Activated T-cell treated with anti-CD3 and anti-CD28 coated beads, Interleukin-2, amount 50 U/mL, for 72 hours (primary cell): ENCODE data around the gene HRH3. TPM values are rescaled to one million over a fixed set of nuclear protein-coding genes. Genes with fewer than 3 reads are reported as not detected.

Experiments used
- ATAC-seq, 2 donors: fragments of 150-1000 bp; cut with Tn5 transposase; replicated peaks in 1 of 2; 2 replicates each; pipeline ENCODE4 v1.10.0; 2021; ENCODE audit warnings: moderate library complexity in 2 of 2, mild to moderate bottlenecking in 1 of 2
- DNase-seq, 2 donors: peaks; one replicate each; pipeline ENCODE4 v3.0.0; 2021 to 2022; ENCODE audit warnings: mixed read lengths in 1 of 2
- H3K27ac Mint-ChIP-seq: one replicate; pipeline ENCODE4 v1.8.0; 2022; ENCODE audit warnings: mild to moderate bottlenecking, moderate library complexity, mixed read lengths
- H3K27me3 Mint-ChIP-seq: one replicate; pipeline ENCODE4 v1.8.0; 2022; ENCODE audit warnings: low read depth, mixed read lengths
- H3K36me3 Mint-ChIP-seq, 2 donors: one replicate each; pipeline ENCODE4 v1.8.0; 2022; ENCODE audit warnings: mixed read lengths in 2 of 2, mild to moderate bottlenecking in 1 of 2; ENCODE audit not compliant: insufficient read depth in 2 of 2
- H3K4me1 Mint-ChIP-seq: one replicate; pipeline ENCODE4 v1.8.0; 2022; ENCODE audit warnings: low read depth, mixed read lengths
- H3K4me3 Mint-ChIP-seq, 2 donors: one replicate each; pipeline ENCODE4 v1.8.0; 2022; ENCODE audit warnings: mild to moderate bottlenecking in 2 of 2, mixed read lengths in 2 of 2, moderate library complexity in 2 of 2
- H3K9me3 Mint-ChIP-seq, 2 donors: one replicate each; pipeline ENCODE4 v1.8.0; 2022; ENCODE audit warnings: mixed read lengths in 2 of 2
- total RNA-seq, 2 donors: library from RNA; stranded (reverse); gene quantifications; one replicate each; pipeline ENCODE4 v1.2.3, GENCODE V29; 2022

The HRH3 gene
- total RNA-seq, 2 donors from 2014 or later: not detected

DNA sequence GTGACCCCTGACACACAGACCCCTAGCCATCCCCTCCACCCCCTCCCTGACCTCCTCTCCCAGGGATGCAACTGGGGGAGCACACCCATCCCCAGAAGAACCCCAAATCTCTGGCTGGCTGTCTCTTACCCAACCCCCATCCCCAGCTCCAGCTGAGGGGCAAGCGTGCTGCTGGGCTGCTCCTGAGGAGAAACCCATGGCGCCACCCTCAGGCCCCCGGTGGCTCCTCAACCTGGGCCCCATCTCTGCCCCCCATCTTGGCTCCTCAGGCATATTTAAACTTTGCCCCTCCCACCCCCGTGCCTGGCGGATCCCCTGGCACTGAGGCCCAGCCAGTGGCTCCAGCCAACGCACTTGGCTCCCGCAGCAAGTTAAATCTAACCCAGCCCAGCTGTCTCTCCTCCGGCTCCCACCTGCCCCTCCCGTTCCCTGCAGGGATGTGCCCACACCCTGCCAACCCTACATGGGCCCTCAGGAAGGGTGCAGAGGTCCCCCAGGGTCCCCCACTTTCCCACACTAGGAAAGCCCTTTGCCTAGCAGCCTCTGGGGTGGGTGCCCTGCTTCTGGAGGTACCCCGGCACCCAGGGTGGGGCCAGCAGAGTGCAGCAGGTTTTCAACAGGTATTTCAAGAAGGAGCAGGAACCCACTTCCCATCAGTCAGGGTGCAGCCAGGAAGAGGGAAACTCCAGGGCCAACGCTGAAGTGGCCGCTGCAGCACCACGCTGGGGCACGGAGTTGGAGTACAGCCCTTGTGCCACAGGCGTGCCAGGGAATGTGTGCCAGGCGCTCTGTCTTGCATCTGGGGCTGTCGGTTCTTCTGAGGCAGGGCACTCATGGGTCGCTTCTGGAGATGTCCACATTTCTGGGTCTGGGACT is 12.9 kb upstream of the HRH3 start:
- ATAC-seq: no peak
- Mint-ChIP-seq H3K36me3 (no peaks in the 10 kb centered on the region), H3K4me1 (peaks cover 6% of the 10 kb centered on the region), H3K27me3 (no peaks in the 10 kb centered on the region), H3K27ac (no peak overlapping the region), H3K9me3 (no peaks in the 10 kb centered on the region), H3K4me3 (no peak overlapping the region)
- no peak for DNase-seq

DNA sequence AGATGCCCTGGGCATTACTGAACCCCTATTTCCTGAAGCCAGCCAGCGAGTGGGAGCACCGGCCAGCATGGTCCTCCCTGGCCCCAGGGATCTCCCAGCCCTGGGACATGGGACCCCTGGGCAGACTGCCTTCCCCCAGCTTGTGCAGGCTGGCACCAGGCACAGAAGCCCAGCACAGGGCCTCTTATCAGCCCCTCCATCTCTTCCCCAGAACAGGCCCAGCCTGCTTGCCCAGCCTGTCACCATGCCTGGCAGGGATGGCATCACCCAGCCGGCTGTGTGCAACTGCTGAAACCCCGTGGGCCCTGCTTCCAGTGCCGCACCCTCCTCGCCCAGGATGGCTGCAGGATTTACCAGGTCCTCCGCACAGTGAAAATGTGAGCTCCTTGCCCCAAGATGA is 12.1 kb upstream of the HRH3 start:
- no peaks in the 10 kb centered on the region for H3K4me1 Mint-ChIP-seq
- ATAC-seq (no peak), DNase-seq (no peak)
- no peak overlapping the region for H3K27ac Mint-ChIP-seq
- no peaks in the 10 kb centered on the region for H3K36me3 Mint-ChIP-seq
- H3K27me3 Mint-ChIP-seq: no peaks in the 10 kb centered on the region
- H3K4me3 Mint-ChIP-seq: no peak overlapping the region
- no peaks in the 10 kb centered on the region for H3K9me3 Mint-ChIP-seq

DNA sequence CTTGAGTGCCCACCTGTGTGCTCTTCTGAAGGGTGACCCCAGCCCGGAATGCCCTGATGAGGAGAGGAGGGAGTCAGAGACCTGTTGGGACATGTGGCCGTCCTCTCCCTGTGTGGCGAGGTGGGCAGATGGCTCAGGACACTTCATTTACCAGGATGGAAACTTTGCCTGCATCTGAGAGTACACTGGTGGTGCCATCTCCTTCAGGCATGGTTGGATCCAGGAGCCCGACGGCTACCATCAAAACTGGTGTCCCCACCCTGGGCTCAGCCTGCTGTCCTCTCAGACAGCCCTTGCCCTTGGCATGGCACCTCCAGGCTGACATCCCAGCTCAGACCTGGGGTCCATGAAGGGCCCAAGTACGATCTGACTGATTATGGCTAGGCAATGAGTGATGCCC is 11.2 kb upstream of the HRH3 start:
- no peaks in the 10 kb centered on the region for H3K36me3 Mint-ChIP-seq
- H3K4me1 Mint-ChIP-seq: no peaks in the 10 kb centered on the region
- H3K9me3 Mint-ChIP-seq: no peaks in the 10 kb centered on the region
- peaks cover 7% of the 10 kb centered on the region for H3K27me3 Mint-ChIP-seq
- DNase-seq (no peak), ATAC-seq (no peak)
- no peak overlapping the region for H3K27ac Mint-ChIP-seq
- no peak overlapping the region for H3K4me3 Mint-ChIP-seq

DNA sequence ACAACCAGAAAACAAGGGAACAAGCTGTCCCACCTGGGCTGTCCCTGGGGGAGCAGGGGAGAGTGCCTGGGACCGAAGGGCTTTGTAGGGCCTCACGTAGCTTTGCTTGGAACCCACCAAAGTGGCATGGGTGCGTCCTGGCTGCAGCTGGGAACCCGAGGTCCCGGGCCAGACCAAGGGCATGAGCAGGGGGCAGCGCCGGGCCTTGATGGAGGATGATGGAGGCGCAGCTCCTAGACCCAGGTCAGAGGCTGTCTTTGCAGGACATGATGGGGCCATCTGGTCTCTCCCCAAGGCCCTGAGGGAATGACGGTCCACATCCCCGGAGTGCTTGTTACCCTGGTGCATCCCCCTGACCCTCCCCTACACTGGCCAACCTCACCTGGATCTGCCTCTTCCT is 10.6 kb upstream of the HRH3 start:
- Mint-ChIP-seq H3K4me3 (no peak overlapping the region), H3K27me3 (peaks cover 7% of the 10 kb centered on the region), H3K9me3 (no peaks in the 10 kb centered on the region), H3K27ac (no peak overlapping the region), H3K4me1 (no peaks in the 10 kb centered on the region), H3K36me3 (no peaks in the 10 kb centered on the region)
- no peak for DNase-seq
- ATAC-seq: no peak

DNA sequence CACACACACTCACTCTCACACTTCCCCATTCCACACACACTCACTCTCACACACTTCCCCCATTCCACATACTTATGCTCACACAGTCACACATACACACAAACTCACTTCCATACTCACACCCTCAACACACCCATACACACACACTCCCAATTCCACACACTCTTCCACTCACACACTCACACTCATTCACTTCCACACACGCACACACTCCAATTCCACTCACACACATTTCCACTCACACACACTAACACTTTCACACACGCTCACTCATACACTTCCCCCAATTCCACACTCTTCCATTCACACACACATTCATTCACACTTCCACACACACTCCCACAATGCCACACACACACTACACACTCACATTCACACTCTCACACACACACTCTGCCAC is 10.2 kb upstream of the HRH3 start:
- H3K9me3 Mint-ChIP-seq: no peaks in the 10 kb centered on the region
- H3K27me3 Mint-ChIP-seq: peaks cover 9% of the 10 kb centered on the region
- no peak overlapping the region for H3K4me3 Mint-ChIP-seq
- no peak overlapping the region for H3K27ac Mint-ChIP-seq
- DNase-seq (no peak), ATAC-seq (no peak)
- no peaks in the 10 kb centered on the region for H3K4me1 Mint-ChIP-seq
- no peaks in the 10 kb centered on the region for H3K36me3 Mint-ChIP-seq

DNA sequence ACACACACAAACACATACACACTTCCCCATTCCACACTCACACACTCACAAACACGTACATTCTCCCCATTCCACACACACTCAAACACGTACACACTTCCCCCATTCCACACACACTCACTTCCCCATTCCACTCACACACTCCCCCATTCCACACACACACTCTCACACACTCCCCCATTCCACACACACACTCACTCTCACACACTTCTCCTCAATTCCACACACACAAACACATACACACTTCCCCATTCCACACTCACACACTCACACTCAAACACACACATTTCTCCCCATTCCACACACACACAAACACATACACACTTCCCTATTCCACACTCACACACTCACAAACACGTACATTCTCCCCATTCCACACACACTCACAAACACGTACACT is 9.6 kb upstream of the HRH3 start:
- DNase-seq (no peak), ATAC-seq (no peak)
- Mint-ChIP-seq H3K4me1 (no peaks in the 10 kb centered on the region), H3K27me3 (peaks cover 15% of the 10 kb centered on the region), H3K9me3 (no peaks in the 10 kb centered on the region), H3K4me3 (no peak overlapping the region), H3K36me3 (no peaks in the 10 kb centered on the region), H3K27ac (no peak overlapping the region)

DNA sequence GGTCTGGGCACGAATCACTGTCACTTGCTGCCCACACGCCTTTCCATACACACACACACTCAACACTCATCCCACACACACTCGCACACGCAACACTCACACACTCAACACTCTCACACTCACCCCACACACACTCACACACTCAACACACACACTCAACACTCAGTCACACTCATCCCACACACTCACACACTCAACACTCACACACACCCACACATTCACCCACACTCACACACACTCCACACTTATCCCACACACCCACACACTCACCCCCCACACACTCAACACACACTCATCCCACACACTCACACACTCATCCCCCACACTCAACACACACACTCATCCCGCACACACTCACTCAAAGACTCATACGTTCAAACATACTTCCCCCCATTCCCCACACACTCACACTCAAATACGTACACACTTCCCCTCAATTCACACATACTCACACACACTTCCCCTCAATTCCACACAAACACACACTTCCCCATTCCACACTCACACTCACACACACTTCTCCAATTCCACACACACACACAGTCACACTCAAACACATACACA is 9.0 kb upstream of the HRH3 start:
- H3K27ac Mint-ChIP-seq: no peak overlapping the region
- H3K4me1 Mint-ChIP-seq: no peaks in the 10 kb centered on the region
- DNase-seq: no peak
- H3K4me3 Mint-ChIP-seq: no peak overlapping the region
- no peak for ATAC-seq
- H3K27me3 Mint-ChIP-seq: peaks cover 20% of the 10 kb centered on the region
- H3K9me3 Mint-ChIP-seq: no peaks in the 10 kb centered on the region
- no peaks in the 10 kb centered on the region for H3K36me3 Mint-ChIP-seq

DNA sequence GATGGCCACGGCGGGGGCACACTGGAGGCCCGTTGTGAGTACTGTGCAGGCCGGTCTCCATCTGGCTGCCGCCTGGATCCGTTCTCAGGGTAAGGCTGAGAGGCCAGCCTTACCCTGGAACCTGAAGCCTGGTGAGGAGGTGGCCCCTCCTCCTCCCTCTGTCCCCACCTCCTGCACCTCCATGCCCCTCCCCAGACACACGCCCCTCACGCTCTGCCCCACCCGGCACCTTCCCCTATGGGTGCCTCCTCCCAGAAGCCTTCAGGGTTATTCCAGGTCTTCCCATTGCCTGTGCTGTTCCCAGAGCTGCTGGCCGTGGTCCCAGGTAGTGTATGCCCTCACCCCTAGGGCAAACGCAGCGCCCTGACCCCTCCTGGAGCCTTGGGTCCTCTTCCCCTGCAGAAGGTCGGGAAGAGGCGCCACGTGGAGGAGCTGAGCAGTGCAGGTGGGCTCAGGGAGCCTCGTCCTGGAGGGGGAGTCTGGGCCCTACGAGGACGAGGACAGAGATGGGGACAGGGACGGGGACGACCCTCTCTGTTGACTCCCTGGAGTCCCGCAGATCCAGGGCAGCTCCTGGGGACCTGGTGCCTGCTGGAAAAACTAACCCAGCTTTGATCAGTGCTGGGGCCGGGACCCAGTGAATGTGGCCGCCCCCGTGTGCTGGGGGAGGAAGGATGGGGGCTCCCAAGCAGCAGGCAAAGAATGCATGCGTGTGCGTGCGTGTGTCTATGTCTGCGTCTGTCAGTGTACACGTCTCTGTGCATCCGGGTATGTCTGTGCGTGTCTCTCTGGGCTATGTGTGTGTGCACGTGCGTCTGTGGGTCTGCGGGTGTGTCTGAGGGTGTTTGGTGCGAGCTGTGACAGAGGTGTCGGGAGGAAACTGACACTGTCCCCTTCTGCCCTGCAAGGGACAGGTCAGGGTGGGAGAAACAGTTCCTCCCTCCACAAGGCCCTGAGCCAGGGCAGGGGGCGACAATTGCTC is 8.2 kb upstream of the HRH3 start:
- H3K4me1 Mint-ChIP-seq: no peaks in the 10 kb centered on the region
- no peaks in the 10 kb centered on the region for H3K9me3 Mint-ChIP-seq
- H3K27me3 Mint-ChIP-seq: peaks cover 20% of the 10 kb centered on the region
- H3K4me3 Mint-ChIP-seq: no peak overlapping the region
- DNase-seq (no peak), ATAC-seq (no peak)
- no peak overlapping the region for H3K27ac Mint-ChIP-seq
- no peaks in the 10 kb centered on the region for H3K36me3 Mint-ChIP-seq

DNA sequence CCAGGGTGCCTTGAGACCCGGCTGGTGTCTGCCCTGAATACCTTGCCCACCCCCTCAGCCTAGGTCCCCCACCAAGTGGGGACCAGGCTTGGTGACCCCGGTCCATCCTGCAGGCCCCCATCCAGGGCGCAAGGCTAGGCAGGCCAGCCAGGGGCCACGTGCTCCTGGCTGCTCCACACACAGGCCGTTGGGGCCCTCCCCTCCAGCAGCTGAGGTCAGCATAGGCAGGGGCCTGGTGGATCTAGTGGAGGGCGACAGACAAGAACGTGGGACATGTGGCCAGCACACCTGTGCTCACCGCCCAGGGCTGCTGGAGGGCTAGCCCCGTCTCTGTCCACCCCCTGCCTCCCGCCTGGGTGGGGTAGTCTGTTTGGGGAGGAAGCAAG is 7.5 kb upstream of the HRH3 start:
- H3K9me3 Mint-ChIP-seq: no peaks in the 10 kb centered on the region
- no peak overlapping the region for H3K4me3 Mint-ChIP-seq
- ATAC-seq (no peak), DNase-seq (no peak)
- no peaks in the 10 kb centered on the region for H3K36me3 Mint-ChIP-seq
- H3K27ac Mint-ChIP-seq: no peak overlapping the region
- H3K27me3 Mint-ChIP-seq: peaks cover 20% of the 10 kb centered on the region
- no peaks in the 10 kb centered on the region for H3K4me1 Mint-ChIP-seq

DNA sequence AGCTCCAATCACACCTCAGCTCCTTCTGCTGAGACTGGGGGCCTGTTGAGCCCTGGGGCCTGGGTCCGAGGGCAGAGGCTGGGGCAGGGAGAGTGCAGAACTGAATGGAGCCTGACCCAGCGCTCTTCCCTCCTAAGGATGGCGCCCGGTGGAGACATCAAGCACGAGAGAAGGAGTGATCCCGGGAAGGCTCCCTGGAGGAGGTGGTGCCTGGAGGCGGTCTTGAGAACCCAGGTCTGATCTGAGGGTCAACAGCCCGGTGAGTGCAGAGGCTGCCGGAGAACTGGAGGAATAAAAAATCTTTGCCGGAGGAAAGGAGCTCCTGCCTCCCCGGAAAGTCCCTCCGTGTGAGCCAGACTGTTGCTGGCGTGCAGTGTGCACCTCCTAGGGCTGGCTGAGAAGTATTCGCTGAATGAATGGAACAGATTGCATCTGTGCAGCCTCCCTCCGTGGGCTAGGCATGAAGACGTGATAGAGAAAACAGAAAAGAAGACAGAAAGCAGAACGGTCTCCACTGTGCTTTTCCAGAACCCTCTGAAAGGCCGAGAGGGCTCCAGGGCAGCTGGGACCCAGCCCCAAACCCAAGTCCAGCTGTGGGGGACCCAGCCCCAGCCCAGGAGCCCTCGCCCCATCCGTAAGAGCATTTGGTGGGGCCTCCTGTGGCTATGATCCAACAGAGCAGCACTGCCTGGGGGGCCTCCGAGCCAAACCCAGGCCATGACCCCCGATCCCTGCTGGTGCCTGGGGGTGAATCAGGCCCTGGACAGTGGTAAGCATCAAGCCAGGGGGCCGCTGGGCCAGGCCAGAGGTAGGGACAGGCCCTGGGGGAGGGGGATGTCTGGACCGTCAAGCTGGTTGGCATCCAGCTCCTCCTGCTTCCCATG is 6.9 kb upstream of the HRH3 start:
- no peaks in the 10 kb centered on the region for H3K36me3 Mint-ChIP-seq
- H3K4me3 Mint-ChIP-seq: no peak overlapping the region
- H3K9me3 Mint-ChIP-seq: no peaks in the 10 kb centered on the region
- H3K27ac Mint-ChIP-seq: no peak overlapping the region
- H3K27me3 Mint-ChIP-seq: peaks cover 20% of the 10 kb centered on the region
- DNase-seq: no peak
- H3K4me1 Mint-ChIP-seq: no peaks in the 10 kb centered on the region
- no peak for ATAC-seq

DNA sequence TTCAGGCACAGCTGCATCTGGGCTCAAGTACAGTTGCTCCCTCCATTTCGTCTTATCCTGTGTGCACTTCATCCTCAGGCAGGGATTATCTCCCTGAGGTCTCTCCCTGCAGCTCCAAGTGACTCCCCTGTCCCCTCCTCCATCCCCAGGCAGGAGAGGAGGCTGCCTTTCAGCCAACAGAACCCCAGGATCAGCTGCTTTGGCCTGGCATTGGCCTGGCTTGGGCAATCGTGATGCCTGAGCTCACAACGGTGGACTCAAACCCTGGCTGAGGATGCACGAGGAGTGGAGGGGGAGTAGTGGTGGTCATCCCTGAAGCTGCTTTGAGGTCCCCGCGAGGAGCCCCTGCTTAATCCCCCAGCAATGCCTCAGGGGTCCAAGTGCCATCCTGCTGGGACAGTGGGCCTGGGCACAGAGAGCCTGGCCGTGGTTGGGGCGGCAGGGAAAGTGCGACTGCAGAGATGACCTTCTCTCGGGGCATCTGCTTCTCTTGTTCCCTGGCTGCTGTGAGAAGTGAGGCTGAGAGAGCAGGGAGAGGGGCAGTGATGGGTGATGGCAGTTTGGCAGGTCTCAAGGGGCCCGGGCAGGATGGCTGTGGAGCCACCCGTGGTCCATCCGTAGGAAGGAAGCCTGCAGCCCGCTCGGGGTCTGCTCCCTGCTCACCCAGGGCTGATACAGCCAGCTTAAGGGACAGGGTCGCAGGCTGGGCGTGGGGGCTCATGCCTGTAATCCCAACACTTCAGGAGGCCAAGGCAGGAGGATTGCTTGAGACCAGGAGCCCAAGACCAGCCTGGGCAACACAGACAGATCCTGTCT is 6.0 kb upstream of the HRH3 start:
- no peak for DNase-seq
- Mint-ChIP-seq H3K36me3 (no peaks in the 10 kb centered on the region), H3K4me3 (no peak overlapping the region), H3K4me1 (no peaks in the 10 kb centered on the region), H3K27ac (no peak overlapping the region), H3K9me3 (no peaks in the 10 kb centered on the region), H3K27me3 (peaks cover 27% of the 10 kb centered on the region)
- ATAC-seq: no peak

DNA sequence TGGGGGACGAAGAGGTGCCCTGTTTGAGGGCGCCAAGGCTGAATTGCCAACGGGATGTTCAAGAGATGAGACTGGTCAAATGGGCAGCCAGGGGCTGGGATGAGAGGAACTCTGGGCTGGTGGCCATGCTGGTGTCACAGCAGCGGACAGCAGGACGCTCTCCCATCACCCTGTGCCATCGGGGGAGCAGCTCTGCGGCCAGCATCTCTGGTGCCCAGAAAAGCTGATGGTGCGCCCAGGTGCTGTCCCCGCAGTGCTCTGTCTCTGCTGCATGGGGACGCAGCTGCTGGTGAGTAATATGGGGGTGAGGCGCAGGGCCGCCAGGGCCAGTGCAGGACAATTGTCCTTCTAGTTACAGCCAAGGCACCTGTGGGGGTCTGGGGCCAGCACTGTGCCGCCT is 4.9 kb upstream of the HRH3 start:
- no peak for ATAC-seq
- H3K9me3 Mint-ChIP-seq: no peaks in the 10 kb centered on the region
- H3K4me1 Mint-ChIP-seq: no peaks in the 10 kb centered on the region
- no peaks in the 10 kb centered on the region for H3K36me3 Mint-ChIP-seq
- no peak for DNase-seq
- H3K27me3 Mint-ChIP-seq: peaks cover 31% of the 10 kb centered on the region
- no peak overlapping the region for H3K27ac Mint-ChIP-seq
- no peak overlapping the region for H3K4me3 Mint-ChIP-seq
